B cell (primary cell): ENCODE results near the gene DHX30. TPM values are rescaled to one million over a fixed set of nuclear protein-coding genes. Genes with fewer than 3 reads are reported as not detected.

Source experiments
- ATAC-seq: fragments of 200-7000 bp; cut with Tn5 transposase; one replicate; pipeline ENCODE4 v1.10.0; 2021; ENCODE audit warnings: low read depth, mild to moderate bottlenecking, moderate number of reproducible peaks, moderate library complexity
- CTCF ChIA-PET: fragments of 350-600 bp; sonication (Branson Sonifier 250); formaldehyde crosslinking; loops from one replicate; lab custom pipeline; 2021; ENCODE audit warnings: antibody characterized with exemption, inconsistent platforms; lab: Charles Lee
- POLR2A ChIA-PET: fragments of 350-600 bp; sonication (Branson Sonifier 250); formaldehyde crosslinking; loops from one replicate; lab custom pipeline; 2021; ENCODE audit warnings: antibody characterized with exemption; lab: Charles Lee
- DNase-seq: peaks from one replicate; pipeline ENCODE4 v3.0.0; 2013
- H2AFZ ChIP-seq: 2 replicates; pipeline ENCODE4 v1.6.1; 2012; ENCODE audit warnings: mild to moderate bottlenecking, low read depth, low read length; ENCODE audit not compliant: insufficient read depth, poor library complexity, severe bottlenecking
- H3K27ac ChIP-seq, 2 donors: 1 replicate in 1 of 2; 2 replicates in 1 of 2; pipeline ENCODE4 v1.5.1; 2012 to 2013; ENCODE audit warnings: low read length in 2 of 2, mild to moderate bottlenecking in 2 of 2, moderate library complexity in 1 of 2
- H3K27me3 ChIP-seq, 4 experiments: fragments of 200-600 bp in 1 of 4; sonication (generic) in 1 of 4; replicated peaks in 1 of 4; 1 replicate in 2 of 4; 2 replicates in 2 of 4; pipeline versions ENCODE4 v1.6.1 to v1.7.0; 2013 to 2016; ENCODE audit warnings: low read length in 3 of 4, mild to moderate bottlenecking in 2 of 4, mixed read lengths in 1 of 4, moderate library complexity in 1 of 4; ENCODE audit not compliant: insufficient read depth in 4 of 4, control insufficient read depth in 3 of 4; ENCODE audit errors: control extremely low read depth in 1 of 4
- H3K36me3 ChIP-seq, 2 experiments: replicated peaks in 1 of 2; 1 replicate in 1 of 2; 2 replicates in 1 of 2; pipeline versions ENCODE4 v1.6.1 to v1.7.1; 2013; ENCODE audit warnings: low read length in 1 of 2; ENCODE audit not compliant: insufficient read depth in 2 of 2, control insufficient read depth in 1 of 2; ENCODE audit errors: control extremely low read depth in 1 of 2, extremely low read depth in 1 of 2
- H3K4me1 ChIP-seq, 2 donors: fragments of 200-600 bp in 1 of 2; sonication (generic) in 1 of 2; 1 replicate in 1 of 2; 2 replicates in 1 of 2; pipeline versions ENCODE4 v1.5.1 to v1.6.1; 2013 to 2017; ENCODE audit warnings: low read length in 2 of 2; ENCODE audit not compliant: control insufficient read depth in 2 of 2, insufficient read depth in 2 of 2
- H3K4me2 ChIP-seq: replicated peaks from 2 replicates; pipeline ENCODE3; 2012; ENCODE audit warnings: mild to moderate bottlenecking, low read depth, low read length; ENCODE audit not compliant: poor library complexity, severe bottlenecking
- H3K4me3 ChIP-seq, 5 experiments: fragments of 200-600 bp in 1 of 5; sonication (generic) in 1 of 5; 1 replicate in 3 of 5; 2 replicates in 2 of 5; pipeline versions ENCODE4 v1.5.1 to v1.7.0; 2011 to 2016; ENCODE audit warnings: low read length in 4 of 5, mild to moderate bottlenecking in 4 of 5, low read depth in 2 of 5, control low read depth in 1 of 5, moderate library complexity in 1 of 5; ENCODE audit not compliant: insufficient read depth in 1 of 5; ENCODE audit errors: control extremely low read depth in 1 of 5, extremely low read depth in 1 of 5
- H3K79me2 ChIP-seq: fragments of 200-600 bp; sonication (generic); one replicate; pipeline ENCODE4 v1.6.0; 2016; ENCODE audit warnings: low read length; ENCODE audit not compliant: control insufficient read depth, insufficient read depth
- H3K9ac ChIP-seq: fragments of 200-600 bp; sonication (generic); 2 replicates; pipeline ENCODE4 v1.6.1; 2017; ENCODE audit warnings: mild to moderate bottlenecking, low read length, moderate library complexity
- H3K9me3 ChIP-seq, 3 donors: one replicate each; pipeline versions ENCODE4 v1.6.1 to v1.7.1; 2013; ENCODE audit warnings: low read length in 2 of 3; ENCODE audit not compliant: control insufficient read depth in 2 of 3, insufficient read depth in 1 of 3; ENCODE audit errors: control extremely low read depth in 1 of 3
- H4K20me1 ChIP-seq: 2 replicates; pipeline ENCODE4 v1.6.0; 2012; ENCODE audit warnings: mild to moderate bottlenecking, low read length; ENCODE audit not compliant: insufficient read depth, control insufficient read depth, poor library complexity, severe bottlenecking
- H3K27ac Mint-ChIP-seq: one replicate; pipeline ENCODE4 v1.8.0; 2021; ENCODE audit warnings: mixed read lengths
- H3K27me3 Mint-ChIP-seq: one replicate; pipeline ENCODE4 v1.8.0; 2021; ENCODE audit warnings: mixed read lengths
- H3K4me1 Mint-ChIP-seq: one replicate; pipeline ENCODE4 v1.8.0; 2021; ENCODE audit warnings: mixed read lengths
- H3K4me3 Mint-ChIP-seq: one replicate; pipeline ENCODE4 v1.8.0; 2021; ENCODE audit warnings: mixed read lengths
- H3K9me3 Mint-ChIP-seq: one replicate; pipeline ENCODE4 v1.8.0; 2022; ENCODE audit warnings: mixed read lengths; ENCODE audit not compliant: insufficient read depth
- EZH2 ChIP-seq: IDR thresholded peaks from 2 replicates; pipeline ENCODE4 v1.6.1; 2012; ENCODE audit warnings: borderline replicate concordance, low read depth, mild to moderate bottlenecking, moderate library complexity, low read length; ENCODE audit not compliant: insufficient read depth, poor library complexity, severe bottlenecking
- WGBS: methylation state at CpG from one replicate; pipeline ENCODE4 v1.1.5; 2013; ENCODE audit warnings: missing lambda C conversion rate; ENCODE audit not compliant: insufficient coverage; 5-methylcytosine and 5-hydroxymethylcytosine counted together
- intact Hi-C: fragments of 100-400 bp; cut with micrococcal nuclease; formaldehyde crosslinking; loops from one replicate; pipeline ENCODE4 v1.10.0; 2022
- polyA plus RNA-seq: library from polyadenylated mRNA; depleted of rRNA; stranded (reverse); fragments of >200 nt; gene quantifications from 2 replicates; pipeline ENCODE4 v1.2.3, GENCODE V29; 2012
- total RNA-seq, 2 donors: library from RNA; stranded (reverse); fragments of 120-200 nt in 1 of 2; gene quantifications; 1 replicate in 1 of 2; 2 replicates in 1 of 2; pipeline versions ENCODE4 v1.2.3 to v1.2.4, GENCODE V29; 2013 to 2022
- TF ChIP-seq, protein P1 (sequence below): fragments of 200-600 bp; IDR thresholded peaks from one replicate; pipeline ENCODE4 v1.8.0; 2022; ENCODE audit warnings: antibody characterized with exemption, mild to moderate bottlenecking

Gene DHX30
- total and polyA plus RNA-seq, 2 donors (not counting 1 experiment from before 2014, with no cell fraction given), result 77.0 to 81.8 TPM

DNA sequence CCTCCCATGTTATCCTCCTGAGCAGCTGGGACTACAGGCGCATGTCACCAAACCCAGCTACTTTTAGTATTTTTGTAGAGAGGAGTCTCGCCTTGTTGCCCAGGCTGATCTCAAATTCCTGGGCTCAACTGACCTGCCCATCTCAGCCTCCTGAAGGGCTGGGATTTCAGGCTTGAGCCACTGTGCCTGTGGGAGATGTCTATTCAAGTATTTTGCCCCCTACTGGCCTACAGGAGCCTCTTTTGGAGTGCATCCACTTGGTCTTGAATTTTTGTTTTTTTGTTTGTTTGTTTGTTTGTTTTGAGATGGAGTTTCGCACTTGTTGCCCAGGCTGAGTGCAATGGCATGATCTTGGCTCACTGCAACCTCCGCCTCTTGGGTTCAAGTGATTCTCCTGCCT, 3.2 kb upstream of the DHX30 start:
- no peak overlapping the region for H2AFZ ChIP-seq
- no peaks in the 10 kb centered on the region for H3K9me3 Mint-ChIP-seq
- H3K36me3 ChIP-seq, result no peaks in the 10 kb centered on the region
- H3K27ac Mint-ChIP-seq, result no peak overlapping the region
- peaks cover 8 to 13% of the 10 kb centered on the region in 2 donors for H3K4me1 ChIP-seq
- no peak overlapping the region for H3K4me2 ChIP-seq
- POLR2A ChIA-PET, result no interaction called here
- H3K79me2 ChIP-seq, result peaks cover 10% of the 10 kb centered on the region
- intact Hi-C loops, result loop anchor here (5.0 kb wide), 2 partner anchors 377 to 417 kb away; partner anchors contain the start of gene PTPN23
- no peaks in the 10 kb centered on the region for H4K20me1 ChIP-seq
- ATAC-seq (no peak), DNase-seq (peak; percentile 28)
- 91% methylated on average over 4 of the region's 4 CpGs for WGBS
- H3K27ac ChIP-seq, result no peak overlapping the region
- no peak overlapping the region for H3K4me3 Mint-ChIP-seq
- no peaks in the 10 kb centered on the region for H3K27me3 ChIP-seq
- H3K9me3 ChIP-seq, result no peaks in the 10 kb centered on the region
- H3K9ac ChIP-seq, result no peak overlapping the region
- no peak for TF ChIP-seq EZH2
- TF ChIP-seq, protein P1, sequence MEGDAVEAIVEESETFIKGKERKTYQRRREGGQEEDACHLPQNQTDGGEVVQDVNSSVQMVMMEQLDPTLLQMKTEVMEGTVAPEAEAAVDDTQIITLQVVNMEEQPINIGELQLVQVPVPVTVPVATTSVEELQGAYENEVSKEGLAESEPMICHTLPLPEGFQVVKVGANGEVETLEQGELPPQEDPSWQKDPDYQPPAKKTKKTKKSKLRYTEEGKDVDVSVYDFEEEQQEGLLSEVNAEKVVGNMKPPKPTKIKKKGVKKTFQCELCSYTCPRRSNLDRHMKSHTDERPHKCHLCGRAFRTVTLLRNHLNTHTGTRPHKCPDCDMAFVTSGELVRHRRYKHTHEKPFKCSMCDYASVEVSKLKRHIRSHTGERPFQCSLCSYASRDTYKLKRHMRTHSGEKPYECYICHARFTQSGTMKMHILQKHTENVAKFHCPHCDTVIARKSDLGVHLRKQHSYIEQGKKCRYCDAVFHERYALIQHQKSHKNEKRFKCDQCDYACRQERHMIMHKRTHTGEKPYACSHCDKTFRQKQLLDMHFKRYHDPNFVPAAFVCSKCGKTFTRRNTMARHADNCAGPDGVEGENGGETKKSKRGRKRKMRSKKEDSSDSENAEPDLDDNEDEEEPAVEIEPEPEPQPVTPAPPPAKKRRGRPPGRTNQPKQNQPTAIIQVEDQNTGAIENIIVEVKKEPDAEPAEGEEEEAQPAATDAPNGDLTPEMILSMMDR, result peak; percentile 38
- no peaks in the 10 kb centered on the region for H3K27me3 Mint-ChIP-seq
- H3K4me1 Mint-ChIP-seq, result peaks cover 12% of the 10 kb centered on the region
- CTCF ChIA-PET, result interaction anchor here (1.1 to 4.3 kb wide), 3 partner anchors 11 to 278 kb away, joined by 3 to 26 read pairs (median 4); no protein-coding TSS in a partner anchor
- no peak overlapping the region for H3K4me3 ChIP-seq

DNA sequence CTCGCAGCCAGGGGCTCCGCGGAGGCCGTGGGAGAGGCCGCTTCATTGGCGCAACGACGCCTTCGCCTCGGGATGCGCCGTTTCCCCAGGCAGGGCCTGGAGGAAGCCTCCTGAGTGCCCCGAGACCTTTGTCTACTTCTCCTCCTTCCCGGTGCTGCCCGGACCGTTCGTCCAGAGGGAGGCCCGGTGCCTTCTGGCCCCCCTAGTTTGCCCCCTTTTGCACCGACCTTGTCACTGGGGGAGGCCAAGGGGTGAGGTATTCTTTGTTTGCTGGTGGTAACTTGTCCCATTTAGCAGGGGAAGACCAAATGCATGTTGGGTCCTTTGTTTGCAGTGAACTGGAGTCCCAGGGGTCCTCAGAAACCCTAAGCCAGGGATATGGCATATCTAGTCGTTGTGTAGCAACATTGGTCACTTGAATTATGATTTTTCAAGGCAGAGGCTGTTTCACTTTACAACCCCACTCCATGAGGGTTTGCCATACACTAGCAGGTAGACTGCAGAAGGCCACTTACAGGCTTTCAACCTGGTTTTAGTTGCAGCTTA, 615 bp downstream of the DHX30 start:
- peaks cover 0 to 5% of the 10 kb centered on the region in 2 experiments for H3K36me3 ChIP-seq
- peak overlapping the region; percentile 89 for H3K4me2 ChIP-seq
- H2AFZ ChIP-seq, result peak overlapping the region; percentile 99
- peaks cover 8 to 13% of the 10 kb centered on the region in 2 donors for H3K4me1 ChIP-seq
- Mint-ChIP-seq H3K27me3 (no peaks in the 10 kb centered on the region), H3K4me3 (peak overlapping the region; percentile 95), H3K9me3 (no peaks in the 10 kb centered on the region), H3K27ac (peak overlapping the region; percentile 90), H3K4me1 (peaks cover 12% of the 10 kb centered on the region)
- peaks cover 34% of the 10 kb centered on the region for H3K79me2 ChIP-seq
- no peaks in the 10 kb centered on the region for H3K27me3 ChIP-seq
- peak overlapping the region; percentile 52 to 90 for H3K27ac ChIP-seq
- WGBS, result 0% methylated on average over 16 of the region's 20 CpGs
- no peaks in the 10 kb centered on the region for H3K9me3 ChIP-seq
- peak overlapping the region; percentile 42 to 84 (median 78) for H3K4me3 ChIP-seq
- POLR2A ChIA-PET, result interaction anchor here (0.5 kb wide), 1 partner anchor 28 kb away, joined by 4 read pairs; no protein-coding TSS in a partner anchor
- H4K20me1 ChIP-seq, result no peaks in the 10 kb centered on the region
- CTCF ChIA-PET, result no interaction called here
- peak overlapping the region; percentile 90 for H3K9ac ChIP-seq
- DNase-seq (no peak), ATAC-seq (no peak)
- intact Hi-C loops, result loop anchor here (1.0 to 5.0 kb wide), 6 partner anchors 14 to 421 kb away; partner anchors contain the start of genes ELP6 and PTPN23
- TF ChIP-seq, protein P1, result no peak
- no peak for TF ChIP-seq EZH2
